Esophagus muscularis mucosa (tissue), 4 donors: ENCODE measurements around the gene PPP3CB. TPM values are rescaled to one million over a fixed set of nuclear protein-coding genes. Genes with fewer than 3 reads are reported as not detected.
A peak's percentile ranks its signal among the peaks of the same experiment; 100 is the strongest.

ENCODE experiments used
- DNase-seq: peaks from one replicate; pipeline ENCODE4 v3.0.0-alpha.2; 2017; ENCODE audit errors: extremely low spot score
- H3K27ac ChIP-seq, 4 donors: fragments of 200-600 bp; sonication (generic); replicated peaks in 1 of 4; 1 replicate in 3 of 4; 2 replicates in 1 of 4; pipeline ENCODE4 v1.5.1; 2016 to 2019; ENCODE audit warnings: mild to moderate bottlenecking in 1 of 4
- H3K27me3 ChIP-seq, 4 donors: fragments of 200-600 bp; sonication (generic); one replicate each; pipeline versions ENCODE4 v1.5.1 to v1.6.0; 2016 to 2019
- H3K36me3 ChIP-seq, 4 donors: fragments of 200-600 bp; sonication (generic); one replicate each; pipeline ENCODE4 v1.5.1; 2016 to 2019
- H3K4me1 ChIP-seq, 4 donors: fragments of 200-600 bp; sonication (generic); one replicate each; pipeline ENCODE4 v1.5.1; 2016 to 2019
- H3K4me3 ChIP-seq, 4 donors: fragments of 200-600 bp; sonication (generic); 1 replicate in 2 of 4; 2 replicates in 2 of 4; pipeline ENCODE4 v1.5.1; 2016 to 2019; ENCODE audit warnings: mild to moderate bottlenecking in 4 of 4, moderate library complexity in 1 of 4
- H3K9me3 ChIP-seq, 4 donors: fragments of 200-600 bp; sonication (generic); 1 replicate in 3 of 4; 2 replicates in 1 of 4; pipeline ENCODE4 v1.5.1; 2016 to 2019
- EP300 ChIP-seq: sonication (generic); formaldehyde crosslinking; IDR thresholded peaks from one replicate; pipeline ENCODE4 v1.6.1; 2017; ENCODE audit warnings: antibody characterized with exemption
- POLR2A ChIP-seq: fragments of 450-650 bp; IDR thresholded peaks from one replicate; pipeline ENCODE4 v1.6.1; 2017; ENCODE audit warnings: antibody characterized with exemption, moderate library complexity, mild to moderate bottlenecking, low read depth
- POLR2AphosphoS5 ChIP-seq, 2 donors: sonication (generic); formaldehyde crosslinking; IDR thresholded peaks; one replicate each; pipeline ENCODE4 v1.6.1; 2017; ENCODE audit warnings: antibody characterized with exemption in 2 of 2
- WGBS: methylation state at CpG from one replicate; pipeline ENCODE4 v1.1.5; 2018; 5-methylcytosine and 5-hydroxymethylcytosine counted together
- intact Hi-C: fragments of 100-400 bp; cut with DNase I; formaldehyde crosslinking; loops from one replicate; pipeline ENCODE4 v1.15.1; 2023
- total RNA-seq, 4 donors: library from RNA; depleted of rRNA; stranded (reverse); fragments of >200 nt; gene quantifications; one replicate each; pipeline versions ENCODE4 v1.1.0 to v1.2.1, GENCODE V29; 2016
- TF ChIP-seq, protein P1 (sequence below), 3 experiments: fragments of 200-600 bp in 2 of 3; fragments of 450-650 bp in 1 of 3; sonication (generic) in 2 of 3; IDR thresholded peaks; one replicate each; pipeline ENCODE4 v1.5.1; 2017 to 2019; ENCODE audit warnings: antibody characterized with exemption in 3 of 3, mild to moderate bottlenecking in 2 of 3, moderate library complexity in 1 of 3

Gene PPP3CB
- total RNA-seq, 4 donors from 2014 or later: 67.1 to 106 (median 71.6) TPM

DNA sequence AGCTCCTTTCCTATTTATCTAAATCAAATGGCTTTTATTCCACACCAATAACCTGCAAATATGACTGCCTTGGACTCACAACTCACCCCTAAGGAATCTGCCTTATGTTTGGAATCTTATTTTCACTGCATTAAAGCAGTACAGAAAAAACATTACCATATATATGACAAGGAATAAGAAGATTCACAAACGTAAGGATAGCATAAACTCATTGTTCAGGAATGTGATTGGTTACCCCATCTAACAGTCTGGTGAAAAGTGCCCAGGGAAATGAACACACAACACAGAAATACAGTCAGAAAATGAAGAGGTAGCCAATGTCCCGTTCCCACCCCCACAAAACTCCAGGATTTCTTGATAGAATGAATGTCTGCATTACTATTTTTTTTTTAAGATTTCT is 2.0 kb downstream of the PPP3CB start:
- Histone ChIP-seq H3K27me3 (no peaks in the 10 kb centered on the region), H3K27ac (peak overlapping the region in 1 of 4 donors; percentile 96), H3K4me3 (peak overlapping the region in 3 of 4 donors; percentile 81 to 92 (median 89)), H3K9me3 (no peaks in the 10 kb centered on the region), H3K36me3 (peaks cover 8 to 20% (median 15%) of the 10 kb centered on the region in 4 donors), H3K4me1 (peaks cover 26 to 72% (median 64%) of the 10 kb centered on the region in 4 donors)
- DNase-seq: no peak
- 24% methylated on average over 2 of the region's 2 CpGs for WGBS
- intact Hi-C loops: loop anchor here (5.0 kb wide), 1 partner anchor 36 kb away; no protein-coding TSS in a partner anchor
- TF ChIP-seq POLR2A: no peak
- no peak for TF ChIP-seq POLR2AphosphoS5 (IDR thresholded peaks at IDR 0.05)
- no peak for TF ChIP-seq EP300
- TF ChIP-seq, protein P1, sequence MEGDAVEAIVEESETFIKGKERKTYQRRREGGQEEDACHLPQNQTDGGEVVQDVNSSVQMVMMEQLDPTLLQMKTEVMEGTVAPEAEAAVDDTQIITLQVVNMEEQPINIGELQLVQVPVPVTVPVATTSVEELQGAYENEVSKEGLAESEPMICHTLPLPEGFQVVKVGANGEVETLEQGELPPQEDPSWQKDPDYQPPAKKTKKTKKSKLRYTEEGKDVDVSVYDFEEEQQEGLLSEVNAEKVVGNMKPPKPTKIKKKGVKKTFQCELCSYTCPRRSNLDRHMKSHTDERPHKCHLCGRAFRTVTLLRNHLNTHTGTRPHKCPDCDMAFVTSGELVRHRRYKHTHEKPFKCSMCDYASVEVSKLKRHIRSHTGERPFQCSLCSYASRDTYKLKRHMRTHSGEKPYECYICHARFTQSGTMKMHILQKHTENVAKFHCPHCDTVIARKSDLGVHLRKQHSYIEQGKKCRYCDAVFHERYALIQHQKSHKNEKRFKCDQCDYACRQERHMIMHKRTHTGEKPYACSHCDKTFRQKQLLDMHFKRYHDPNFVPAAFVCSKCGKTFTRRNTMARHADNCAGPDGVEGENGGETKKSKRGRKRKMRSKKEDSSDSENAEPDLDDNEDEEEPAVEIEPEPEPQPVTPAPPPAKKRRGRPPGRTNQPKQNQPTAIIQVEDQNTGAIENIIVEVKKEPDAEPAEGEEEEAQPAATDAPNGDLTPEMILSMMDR (IDR thresholded peaks at IDR 0.05): no peak

DNA sequence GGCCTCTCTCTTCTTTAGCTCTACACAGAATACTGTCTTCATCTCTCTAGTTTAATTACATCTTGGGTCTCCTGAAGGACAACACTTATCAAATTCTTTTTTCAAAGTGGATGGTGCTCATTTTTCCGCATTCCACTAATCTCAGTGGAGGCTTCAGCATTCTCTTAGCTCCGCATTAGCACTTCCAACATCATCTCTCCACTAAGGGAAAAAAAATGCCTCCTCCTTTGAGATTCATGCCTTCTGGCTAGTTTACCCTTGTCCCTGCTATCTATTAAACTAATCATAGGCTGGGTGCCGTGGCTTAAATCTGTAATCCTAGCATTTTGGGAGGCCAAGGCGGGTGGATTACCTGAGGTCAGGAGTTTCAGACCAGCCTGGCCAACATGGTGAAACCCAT is 9.2 kb downstream of the PPP3CB start:
- H3K27me3 ChIP-seq: no peaks in the 10 kb centered on the region
- H3K4me3 ChIP-seq: no peak overlapping the region
- peaks cover 0 to 14% (median 6%) of the 10 kb centered on the region in 4 donors for H3K36me3 ChIP-seq
- intact Hi-C loops: no loop called here
- H3K9me3 ChIP-seq: no peaks in the 10 kb centered on the region
- no peak overlapping the region for H3K27ac ChIP-seq
- DNase-seq: no peak
- TF ChIP-seq EP300: no peak
- no peak for TF ChIP-seq POLR2A
- TF ChIP-seq POLR2AphosphoS5 (IDR thresholded peaks at IDR 0.05): no peak
- TF ChIP-seq, protein P1 (IDR thresholded peaks at IDR 0.05): no peak
- H3K4me1 ChIP-seq: peaks cover 0 to 30% (median 22%) of the 10 kb centered on the region in 4 donors
- WGBS: 99% methylated on average over 4 of the region's 4 CpGs

DNA sequence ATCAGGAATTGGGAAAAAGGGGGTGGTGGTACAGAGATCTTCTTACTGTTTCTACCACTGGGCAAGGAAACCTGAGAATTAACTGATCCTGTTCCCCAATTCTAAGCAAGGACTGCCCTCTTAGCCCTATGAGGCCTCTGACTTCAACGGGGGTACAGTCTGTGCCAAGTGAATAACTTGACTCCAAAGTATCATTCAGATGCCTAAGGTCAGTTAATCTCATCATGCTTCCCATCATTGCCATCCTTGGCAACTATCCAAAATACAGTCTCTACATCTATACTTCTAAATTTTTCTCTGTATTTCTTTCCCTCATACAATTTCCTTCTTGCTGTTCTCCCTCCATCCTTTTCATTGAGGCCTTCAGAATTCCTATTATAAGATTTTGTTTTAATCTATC is 10.5 kb downstream of the PPP3CB start:
- peaks cover 0 to 14% (median 6%) of the 10 kb centered on the region in 4 donors for H3K36me3 ChIP-seq
- no peaks in the 10 kb centered on the region for H3K9me3 ChIP-seq
- no peak overlapping the region for H3K27ac ChIP-seq
- no peak overlapping the region for H3K4me3 ChIP-seq
- H3K27me3 ChIP-seq: no peaks in the 10 kb centered on the region
- WGBS: 79% methylated on average over 1 of the region's 1 CpG
- TF ChIP-seq POLR2A (no peak), EP300 (no peak), POLR2AphosphoS5 (IDR thresholded peaks at IDR 0.05) (no peak)
- TF ChIP-seq, protein P1 (IDR thresholded peaks at IDR 0.05): no peak
- intact Hi-C loops: no loop called here
- no peak for DNase-seq
- peaks cover 0 to 18% (median 10%) of the 10 kb centered on the region in 4 donors for H3K4me1 ChIP-seq

DNA sequence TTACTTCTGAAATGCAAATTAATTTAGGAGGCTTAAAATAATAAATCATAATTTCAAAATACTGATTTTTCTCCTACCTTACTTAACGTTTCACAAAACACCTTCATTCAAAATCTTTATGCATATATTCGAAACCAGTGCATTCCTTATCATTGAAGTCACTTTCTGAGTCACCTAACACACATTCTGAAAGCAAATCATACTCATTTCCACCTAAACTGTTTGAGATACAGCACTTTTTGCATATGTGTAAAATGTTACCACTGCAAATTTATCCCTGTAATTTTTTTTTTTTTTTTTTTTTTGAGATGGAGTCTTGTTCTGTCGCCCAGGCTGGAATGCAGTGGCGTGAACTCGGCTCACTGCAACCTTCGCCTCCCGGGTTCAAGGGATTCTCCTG is 15.7 kb downstream of the PPP3CB start:
- intact Hi-C loops: no loop called here
- DNase-seq: no peak
- no peaks in the 10 kb centered on the region for H3K9me3 ChIP-seq
- H3K4me1 ChIP-seq: peaks cover 0 to under 1% (median 0%) of the 10 kb centered on the region in 4 donors
- no peak overlapping the region for H3K27ac ChIP-seq
- H3K27me3 ChIP-seq: no peaks in the 10 kb centered on the region
- WGBS: 82% methylated on average over 7 of the region's 7 CpGs
- H3K4me3 ChIP-seq: no peak overlapping the region
- no peak for TF ChIP-seq POLR2A
- no peak for TF ChIP-seq POLR2AphosphoS5 (IDR thresholded peaks at IDR 0.05)
- TF ChIP-seq EP300: no peak
- TF ChIP-seq, protein P1 (IDR thresholded peaks at IDR 0.05): no peak
- peaks cover 10 to 55% (median 40%) of the 10 kb centered on the region in 4 donors for H3K36me3 ChIP-seq

DNA sequence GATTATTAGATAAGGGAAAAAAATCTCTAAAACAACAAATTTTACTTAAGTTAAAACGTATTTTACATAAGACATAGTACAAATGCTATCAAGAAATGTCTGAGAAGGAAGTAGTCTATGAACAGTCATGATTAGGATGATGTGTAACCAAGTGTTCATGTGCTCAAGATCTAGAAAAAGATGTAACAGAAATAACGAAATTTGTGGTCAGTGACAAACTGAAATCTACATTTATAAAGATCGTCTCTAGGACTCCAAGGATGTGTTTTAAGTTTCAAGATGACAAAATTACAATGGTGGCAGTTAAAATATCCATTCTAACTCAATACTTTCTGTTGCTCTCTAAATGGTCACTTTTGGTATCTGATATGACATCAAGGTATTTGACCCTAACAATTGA is 17.2 kb downstream of the PPP3CB start:
- intact Hi-C loops: no loop called here
- no peak for DNase-seq
- 87% methylated on average over 3 of the region's 3 CpGs for WGBS
- no peak overlapping the region for H3K4me3 ChIP-seq
- no peaks in the 10 kb centered on the region for H3K9me3 ChIP-seq
- peaks cover 17 to 69% (median 55%) of the 10 kb centered on the region in 4 donors for H3K36me3 ChIP-seq
- no peak for TF ChIP-seq EP300
- TF ChIP-seq, protein P1 (IDR thresholded peaks at IDR 0.05): no peak
- no peak for TF ChIP-seq POLR2AphosphoS5 (IDR thresholded peaks at IDR 0.05)
- TF ChIP-seq POLR2A: no peak
- no peaks in the 10 kb centered on the region for H3K27me3 ChIP-seq
- no peaks in the 10 kb centered on the region for H3K4me1 ChIP-seq
- no peak overlapping the region for H3K27ac ChIP-seq
